Upper lobe of left lung (tissue), 4 donors: ENCODE data around the gene ARL13A.

ENCODE experiments used
- CTCF ChIP-seq, 6 experiments: fragments of 450-650 bp in 4 of 6; fragments of 200-600 bp in 2 of 6; sonication (generic) in 2 of 6; IDR thresholded peaks; one replicate each; pipeline ENCODE4 v1.5.1; 2016 to 2019; ENCODE audit warnings: antibody characterized with exemption in 6 of 6
- POLR2A ChIP-seq, 4 donors: fragments of 450-650 bp; IDR thresholded peaks; one replicate each; pipeline ENCODE4 v1.5.1; 2016 to 2017; ENCODE audit warnings: antibody characterized with exemption in 4 of 4, mild to moderate bottlenecking in 2 of 4
- POLR2AphosphoS5 ChIP-seq, 2 donors: sonication (generic); formaldehyde crosslinking; IDR thresholded peaks; one replicate each; pipeline ENCODE4 v1.5.1; 2017; ENCODE audit warnings: antibody characterized with exemption in 2 of 2

- TF ChIP-seq CTCF (IDR thresholded peaks at IDR 0.05) (no peak), POLR2A (IDR thresholded peaks at IDR 0.05) (no peak), POLR2AphosphoS5 (IDR thresholded peaks at IDR 0.05) (no peak)
Measured at GRCh38 chrX:101037231-101037630, 67.7 kb downstream of the ARL13A start.
